PFSK-1 (cell line): Measurements from ENCODE around the gene LHX3.

Experiments used
- POLR2AphosphoS5 ChIP-seq: IDR thresholded peaks from 2 replicates; pipeline ENCODE4 v1.6.1; 2012; ENCODE audit warnings: low read depth, mild to moderate bottlenecking, control low read depth, low read length, moderate library complexity
- SIN3A ChIP-seq: IDR thresholded peaks from 2 replicates; pipeline ENCODE4 v1.6.1; 2012; ENCODE audit warnings: mild to moderate bottlenecking, low read length, moderate library complexity, borderline replicate concordance; ENCODE audit not compliant: insufficient read depth
- TF ChIP-seq, protein P1 (sequence below), 2 experiments: IDR thresholded peaks; 2 replicates each; pipeline versions ENCODE4 v1.6.1 to v1.8.0; 2011 to 2012; ENCODE audit warnings: low read depth in 2 of 2, low read length in 2 of 2, control low read depth in 1 of 2, inconsistent platforms in 1 of 2, mild to moderate bottlenecking in 1 of 2, moderate library complexity in 1 of 2; ENCODE audit not compliant: insufficient read depth in 1 of 2

DNA sequence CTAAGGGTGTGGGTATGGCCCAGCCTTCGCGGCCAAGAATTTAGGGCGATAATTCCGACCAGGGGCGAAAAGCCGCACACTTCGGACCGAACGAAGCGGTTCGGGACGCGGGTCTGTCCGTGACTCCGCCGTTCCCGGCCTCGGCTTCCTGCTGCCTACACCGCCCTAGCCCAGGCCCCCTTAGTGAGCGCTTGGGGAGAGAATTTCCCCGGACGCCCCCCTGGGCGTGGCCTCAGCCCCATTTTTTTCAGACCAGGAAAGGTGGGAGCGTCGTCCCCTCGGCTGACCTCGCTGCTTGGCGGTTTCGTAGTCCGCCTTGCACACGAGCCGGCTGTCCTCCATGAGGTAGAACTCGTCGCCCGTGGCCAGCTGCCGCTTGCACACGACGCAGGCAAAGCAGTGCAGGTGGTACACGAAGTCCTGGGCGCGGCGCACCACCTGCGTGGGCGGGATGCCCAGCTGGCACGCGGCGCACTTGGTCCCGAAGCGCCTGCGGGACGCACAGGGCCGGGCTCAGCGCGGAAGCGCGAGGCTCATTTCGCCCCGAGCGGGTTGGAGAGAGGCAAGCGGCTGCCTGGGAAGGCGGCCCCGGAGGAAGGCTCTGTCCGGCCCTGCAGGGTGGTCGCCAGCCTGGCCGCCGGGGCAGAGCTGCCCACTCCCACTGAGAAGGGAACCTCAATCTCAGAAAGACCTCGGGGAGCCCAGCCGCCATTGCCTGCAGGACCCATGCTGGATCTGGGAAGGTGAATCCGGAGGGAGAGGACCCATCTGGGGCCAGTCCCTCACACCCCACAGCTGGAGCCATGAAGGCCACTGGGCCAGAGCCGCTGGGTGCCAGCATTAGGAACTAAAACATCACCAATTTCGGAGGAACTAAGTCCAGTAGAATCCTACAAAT, 5.3 kb downstream of the LHX3 start:
- TF ChIP-seq, protein P1, sequence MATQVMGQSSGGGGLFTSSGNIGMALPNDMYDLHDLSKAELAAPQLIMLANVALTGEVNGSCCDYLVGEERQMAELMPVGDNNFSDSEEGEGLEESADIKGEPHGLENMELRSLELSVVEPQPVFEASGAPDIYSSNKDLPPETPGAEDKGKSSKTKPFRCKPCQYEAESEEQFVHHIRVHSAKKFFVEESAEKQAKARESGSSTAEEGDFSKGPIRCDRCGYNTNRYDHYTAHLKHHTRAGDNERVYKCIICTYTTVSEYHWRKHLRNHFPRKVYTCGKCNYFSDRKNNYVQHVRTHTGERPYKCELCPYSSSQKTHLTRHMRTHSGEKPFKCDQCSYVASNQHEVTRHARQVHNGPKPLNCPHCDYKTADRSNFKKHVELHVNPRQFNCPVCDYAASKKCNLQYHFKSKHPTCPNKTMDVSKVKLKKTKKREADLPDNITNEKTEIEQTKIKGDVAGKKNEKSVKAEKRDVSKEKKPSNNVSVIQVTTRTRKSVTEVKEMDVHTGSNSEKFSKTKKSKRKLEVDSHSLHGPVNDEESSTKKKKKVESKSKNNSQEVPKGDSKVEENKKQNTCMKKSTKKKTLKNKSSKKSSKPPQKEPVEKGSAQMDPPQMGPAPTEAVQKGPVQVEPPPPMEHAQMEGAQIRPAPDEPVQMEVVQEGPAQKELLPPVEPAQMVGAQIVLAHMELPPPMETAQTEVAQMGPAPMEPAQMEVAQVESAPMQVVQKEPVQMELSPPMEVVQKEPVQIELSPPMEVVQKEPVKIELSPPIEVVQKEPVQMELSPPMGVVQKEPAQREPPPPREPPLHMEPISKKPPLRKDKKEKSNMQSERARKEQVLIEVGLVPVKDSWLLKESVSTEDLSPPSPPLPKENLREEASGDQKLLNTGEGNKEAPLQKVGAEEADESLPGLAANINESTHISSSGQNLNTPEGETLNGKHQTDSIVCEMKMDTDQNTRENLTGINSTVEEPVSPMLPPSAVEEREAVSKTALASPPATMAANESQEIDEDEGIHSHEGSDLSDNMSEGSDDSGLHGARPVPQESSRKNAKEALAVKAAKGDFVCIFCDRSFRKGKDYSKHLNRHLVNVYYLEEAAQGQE (IDR thresholded peaks at IDR 0.05; ENCODE audit: insufficient read depth in 1 of 2, low read depth in 2 of 2, low read length in 2 of 2), result no peak
- no peak for TF ChIP-seq SIN3A
- no peak for TF ChIP-seq POLR2AphosphoS5
